CD8-positive, alpha-beta memory T cell (primary cell): ENCODE measurements around the gene CFAP410. TPM values are rescaled to one million over a fixed set of nuclear protein-coding genes. Genes with fewer than 3 reads are reported as not detected.
A peak's percentile ranks its signal among the peaks of the same experiment; 100 is the strongest.

Experiments used
- CTCF ChIA-PET: fragments of 350-600 bp; sonication (Branson Sonifier 250); formaldehyde crosslinking; loops from one replicate; lab custom pipeline; 2021; ENCODE audit warnings: antibody characterized with exemption; lab: Charles Lee
- POLR2A ChIA-PET: fragments of 350-600 bp; sonication (Branson Sonifier 250); formaldehyde crosslinking; loops from one replicate; lab custom pipeline; 2021; ENCODE audit warnings: antibody characterized with exemption; lab: Charles Lee
- DNase-seq, 5 donors: peaks; one replicate each; pipeline versions ENCODE4 v3.0.0 to v3.0.0-alpha.2; 2020 to 2022; ENCODE audit warnings: mixed read lengths in 1 of 5
- H3K27ac ChIP-seq: one replicate; pipeline ENCODE4 v1.7.0; 2013; ENCODE audit warnings: low read depth, mild to moderate bottlenecking, low read length, moderate library complexity
- H3K27me3 ChIP-seq: 2 replicates; pipeline ENCODE4 v1.7.0; 2013; ENCODE audit warnings: low read length, mild to moderate bottlenecking; ENCODE audit not compliant: insufficient read depth, poor library complexity, severe bottlenecking
- H3K36me3 ChIP-seq: 2 replicates; pipeline ENCODE4 v1.7.0; 2013; ENCODE audit warnings: mild to moderate bottlenecking, low read length, moderate library complexity; ENCODE audit not compliant: insufficient read depth
- H3K4me1 ChIP-seq: 2 replicates; pipeline ENCODE4 v1.7.0; 2013; ENCODE audit warnings: mild to moderate bottlenecking, low read length, moderate library complexity; ENCODE audit not compliant: insufficient read depth
- H3K4me3 ChIP-seq: 2 replicates; pipeline ENCODE4 v1.7.0; 2013; ENCODE audit warnings: mild to moderate bottlenecking, low read length
- H3K9me3 ChIP-seq: 2 replicates; pipeline ENCODE4 v1.7.0; 2013; ENCODE audit warnings: mild to moderate bottlenecking, low read length
- H3K27ac Mint-ChIP-seq, 8 donors: one replicate each; pipeline ENCODE4 v1.8.0; 2020 to 2021; ENCODE audit warnings: mixed read lengths in 8 of 8, mild to moderate bottlenecking in 6 of 8, inconsistent platforms in 3 of 8, moderate library complexity in 3 of 8
- H3K27me3 Mint-ChIP-seq, 2 donors: one replicate each; pipeline ENCODE4 v1.8.0; 2020 to 2021; ENCODE audit warnings: mixed read lengths in 2 of 2, mild to moderate bottlenecking in 1 of 2, moderate library complexity in 1 of 2
- H3K36me3 Mint-ChIP-seq, 3 donors: one replicate each; pipeline ENCODE4 v1.8.0; 2020 to 2021; ENCODE audit warnings: mixed read lengths in 3 of 3, inconsistent platforms in 1 of 3, mild to moderate bottlenecking in 1 of 3
- H3K4me1 Mint-ChIP-seq, 3 donors: one replicate each; pipeline ENCODE4 v1.8.0; 2020 to 2021; ENCODE audit warnings: mixed read lengths in 3 of 3, inconsistent platforms in 1 of 3, mild to moderate bottlenecking in 1 of 3
- H3K4me3 Mint-ChIP-seq, 7 donors: one replicate each; pipeline ENCODE4 v1.8.0; 2020 to 2021; ENCODE audit warnings: mixed read lengths in 7 of 7, mild to moderate bottlenecking in 6 of 7, moderate library complexity in 4 of 7, inconsistent platforms in 2 of 7
- H3K9me3 Mint-ChIP-seq, 5 donors: one replicate each; pipeline ENCODE4 v1.8.0; 2020 to 2022; ENCODE audit warnings: mixed read lengths in 5 of 5, mild to moderate bottlenecking in 3 of 5, moderate library complexity in 2 of 5, inconsistent platforms in 1 of 5
- polyA plus RNA-seq: library from polyadenylated mRNA; unstranded; fragments of 300-500 nt; fragmentation: Illumina TruSeq; gene quantifications from one replicate; pipeline ENCODE4 v1.2.3, GENCODE V29; 2021
- total RNA-seq, 2 experiments: library from RNA; stranded (reverse); gene quantifications; one replicate each; pipeline ENCODE4 v1.2.3, GENCODE V29; 2021

CFAP410 gene
- total and polyA plus RNA-seq, 3 experiments from 2014 or later: 17.6 to 36.4 (median 19.2) TPM

DNA sequence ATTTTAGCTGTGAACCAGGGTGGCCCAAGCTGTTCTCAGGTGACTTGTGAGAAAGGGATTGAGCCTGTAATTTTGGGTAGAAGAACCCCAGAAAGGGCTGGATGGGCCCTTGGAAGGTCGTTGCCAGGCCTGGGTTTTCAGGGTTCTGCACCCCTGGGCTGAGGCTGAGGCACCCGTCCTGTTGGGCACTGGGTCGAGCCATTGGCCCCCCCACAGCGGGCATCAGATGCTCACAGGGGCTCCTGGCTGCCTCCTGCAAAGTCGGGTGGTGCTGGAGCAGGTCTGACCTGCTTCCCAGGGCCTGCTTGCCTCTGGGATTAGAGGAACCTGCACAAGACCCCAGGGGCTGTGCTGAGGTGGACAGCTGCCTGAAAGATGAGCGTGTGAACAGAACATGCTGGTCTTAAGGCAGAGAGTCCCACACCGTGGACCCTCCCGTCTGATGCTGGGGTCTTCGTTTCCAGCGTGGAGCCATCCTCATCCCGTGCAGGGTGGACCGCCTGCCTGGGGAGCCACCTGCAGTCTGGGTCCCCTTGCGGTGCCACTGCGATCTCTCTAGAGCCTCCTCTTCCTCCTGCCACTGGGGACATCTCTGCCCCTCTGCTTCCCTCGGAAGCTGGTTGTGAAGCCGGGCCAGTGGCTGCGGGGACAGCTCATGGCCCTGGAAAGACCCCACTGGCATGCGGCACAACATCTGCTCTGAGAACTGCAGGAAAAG lies 12.5 kb upstream of the CFAP410 start:
- H3K4me1 ChIP-seq: peaks cover 36% of the 10 kb centered on the region
- Mint-ChIP-seq H3K9me3 (no peaks in the 10 kb centered on the region), H3K36me3 (no peaks in the 10 kb centered on the region), H3K27ac (no peak overlapping the region), H3K4me3 (no peak overlapping the region), H3K27me3 (peaks cover 9 to 16% of the 10 kb centered on the region in 2 donors), H3K4me1 (peaks cover 35 to 40% (median 37%) of the 10 kb centered on the region in 3 donors)
- H3K9me3 ChIP-seq: no peaks in the 10 kb centered on the region
- DNase-seq: no peak
- ChIA-PET POLR2A (no interaction called here), CTCF (no interaction called here)
- no peak overlapping the region for H3K4me3 ChIP-seq
- H3K27me3 ChIP-seq: peaks cover 4% of the 10 kb centered on the region
- no peaks in the 10 kb centered on the region for H3K36me3 ChIP-seq
- H3K27ac ChIP-seq: no peak overlapping the region

DNA sequence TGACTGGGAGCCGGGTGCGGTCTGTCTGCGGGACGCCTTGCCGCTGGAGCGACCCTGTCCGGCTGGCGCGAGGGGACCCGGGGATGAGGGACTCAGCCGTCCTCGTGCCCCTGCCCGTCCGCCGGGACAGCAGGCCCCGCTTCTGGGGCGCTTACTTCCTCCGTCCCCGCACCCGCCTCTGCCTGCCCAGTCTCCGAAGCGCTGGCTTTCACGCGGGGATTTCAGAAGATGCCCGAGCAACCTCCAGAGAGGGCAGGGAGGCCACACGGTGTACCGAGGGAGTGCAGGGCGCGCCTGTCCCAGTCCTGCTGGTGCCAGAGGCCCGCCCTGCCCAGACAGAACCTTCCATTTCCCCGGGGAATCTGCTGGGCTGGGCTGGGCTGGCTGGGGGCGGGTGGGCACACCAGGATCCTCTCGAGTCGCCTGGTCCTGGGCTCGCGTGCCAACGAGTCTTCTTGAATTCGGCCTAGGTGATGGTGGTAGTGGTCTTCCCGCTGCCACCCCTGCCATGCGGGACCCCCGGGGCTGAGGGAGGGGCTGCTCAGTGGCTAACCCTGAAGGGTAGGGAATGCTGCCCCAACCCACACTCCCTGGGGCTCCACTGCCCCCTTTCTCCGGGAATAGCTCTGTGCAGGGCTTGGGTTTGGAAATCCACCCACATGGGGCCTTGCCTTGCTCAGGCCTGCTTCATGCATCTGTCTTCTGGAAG lies 11.7 kb upstream of the CFAP410 start:
- H3K27me3 ChIP-seq: peaks cover 4% of the 10 kb centered on the region
- H3K4me3 ChIP-seq: no peak overlapping the region
- CTCF ChIA-PET: no interaction called here
- no peaks in the 10 kb centered on the region for H3K36me3 ChIP-seq
- no peak for DNase-seq
- POLR2A ChIA-PET: no interaction called here
- no peak overlapping the region for H3K27ac ChIP-seq
- no peaks in the 10 kb centered on the region for H3K9me3 ChIP-seq
- Mint-ChIP-seq H3K4me1 (peaks cover 33 to 37% (median 37%) of the 10 kb centered on the region in 3 donors), H3K4me3 (no peak overlapping the region), H3K27me3 (peaks cover 9 to 16% of the 10 kb centered on the region in 2 donors), H3K36me3 (no peaks in the 10 kb centered on the region), H3K9me3 (no peaks in the 10 kb centered on the region), H3K27ac (no peak overlapping the region)
- H3K4me1 ChIP-seq: peaks cover 36% of the 10 kb centered on the region

DNA sequence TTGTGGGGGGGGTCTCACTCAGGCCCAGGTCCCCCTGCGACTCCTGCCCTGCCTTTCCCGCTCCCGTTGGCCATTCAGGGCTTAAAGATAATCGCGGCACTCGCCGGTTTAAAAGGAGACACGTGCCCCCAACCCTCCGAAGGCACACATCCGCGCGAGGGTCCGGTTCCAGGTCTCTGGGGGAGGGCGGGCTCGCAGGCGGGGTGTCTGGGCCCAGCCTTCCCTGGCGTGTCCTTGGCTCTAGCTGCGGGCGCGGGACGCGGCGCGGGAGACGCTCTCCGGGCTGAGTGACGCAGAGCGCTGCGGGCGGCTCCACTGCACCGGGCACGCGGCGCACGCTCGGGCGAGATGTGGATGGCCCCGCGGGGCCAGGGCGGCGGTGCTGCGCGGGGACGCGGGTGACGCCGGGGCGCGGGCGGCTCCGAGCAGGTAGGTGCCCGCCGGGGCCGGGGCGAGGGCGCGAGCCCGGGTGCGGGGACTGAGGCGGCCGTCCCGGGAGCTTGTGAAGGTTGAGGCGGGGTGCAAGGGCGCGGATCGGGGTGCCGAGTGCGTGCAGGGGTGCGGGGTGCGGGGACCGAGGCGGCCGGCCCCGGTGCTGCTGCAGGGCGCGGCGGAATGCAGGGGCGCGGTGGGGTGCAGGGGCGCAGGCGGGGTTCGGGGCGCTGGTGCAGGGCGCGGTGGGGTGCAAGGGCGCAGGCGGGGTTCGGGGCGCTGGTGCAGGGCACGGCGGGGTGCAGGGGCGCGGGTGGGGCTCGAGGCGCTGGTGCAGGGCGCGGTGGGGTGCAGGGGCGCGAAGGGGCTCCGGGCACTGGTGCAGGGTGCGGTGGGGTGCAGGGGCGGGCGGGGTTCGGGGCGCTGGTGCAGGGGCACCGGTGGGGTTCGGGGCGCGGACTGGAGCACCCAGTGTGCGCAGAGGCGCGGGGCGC lies 10.9 kb upstream of the CFAP410 start:
- no peak overlapping the region for H3K27ac Mint-ChIP-seq
- H3K4me1 ChIP-seq: peaks cover 30% of the 10 kb centered on the region
- ChIA-PET CTCF (no interaction called here), POLR2A (no interaction called here)
- H3K27ac ChIP-seq: no peak overlapping the region
- no peak overlapping the region for H3K4me3 ChIP-seq
- no peaks in the 10 kb centered on the region for H3K36me3 ChIP-seq
- peaks cover 4% of the 10 kb centered on the region for H3K27me3 ChIP-seq
- H3K36me3 Mint-ChIP-seq: no peaks in the 10 kb centered on the region
- no peaks in the 10 kb centered on the region for H3K9me3 ChIP-seq
- H3K27me3 Mint-ChIP-seq: peaks cover 9 to 16% of the 10 kb centered on the region in 2 donors
- H3K9me3 Mint-ChIP-seq: no peaks in the 10 kb centered on the region
- no peak overlapping the region for H3K4me3 Mint-ChIP-seq
- no peak for DNase-seq
- peaks cover 28 to 30% (median 30%) of the 10 kb centered on the region in 3 donors for H3K4me1 Mint-ChIP-seq

DNA sequence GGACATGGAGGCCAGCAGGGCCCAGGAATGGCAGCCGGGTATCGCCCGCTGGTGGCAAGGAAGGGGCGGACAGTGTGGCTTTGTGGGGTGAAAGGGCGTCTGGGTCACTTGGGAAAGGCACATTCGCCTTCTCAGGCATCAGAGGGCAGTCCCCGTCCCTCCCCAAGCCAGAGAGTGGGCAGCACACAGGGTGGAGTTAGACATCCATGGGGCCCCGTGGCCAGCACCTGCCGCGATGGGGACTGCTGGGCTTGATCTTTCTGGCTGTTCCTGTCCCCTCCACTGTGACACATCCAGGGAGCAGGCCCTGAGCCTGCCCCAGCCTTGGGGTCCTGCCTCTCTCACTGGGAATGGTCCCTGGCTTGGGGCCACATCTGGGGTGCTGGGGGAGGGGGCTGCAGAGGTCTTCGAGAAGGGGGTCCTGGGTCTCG lies 10.2 kb upstream of the CFAP410 start:
- Mint-ChIP-seq H3K36me3 (no peaks in the 10 kb centered on the region), H3K27ac (no peak overlapping the region), H3K27me3 (peaks cover 9 to 16% of the 10 kb centered on the region in 2 donors), H3K4me1 (peaks cover 23 to 25% (median 23%) of the 10 kb centered on the region in 3 donors), H3K9me3 (no peaks in the 10 kb centered on the region), H3K4me3 (no peak overlapping the region)
- no peak overlapping the region for H3K27ac ChIP-seq
- H3K4me1 ChIP-seq: peaks cover 23% of the 10 kb centered on the region
- H3K9me3 ChIP-seq: no peaks in the 10 kb centered on the region
- peaks cover 4% of the 10 kb centered on the region for H3K27me3 ChIP-seq
- POLR2A ChIA-PET: no interaction called here
- no peaks in the 10 kb centered on the region for H3K36me3 ChIP-seq
- no peak overlapping the region for H3K4me3 ChIP-seq
- DNase-seq: no peak
- CTCF ChIA-PET: no interaction called here

DNA sequence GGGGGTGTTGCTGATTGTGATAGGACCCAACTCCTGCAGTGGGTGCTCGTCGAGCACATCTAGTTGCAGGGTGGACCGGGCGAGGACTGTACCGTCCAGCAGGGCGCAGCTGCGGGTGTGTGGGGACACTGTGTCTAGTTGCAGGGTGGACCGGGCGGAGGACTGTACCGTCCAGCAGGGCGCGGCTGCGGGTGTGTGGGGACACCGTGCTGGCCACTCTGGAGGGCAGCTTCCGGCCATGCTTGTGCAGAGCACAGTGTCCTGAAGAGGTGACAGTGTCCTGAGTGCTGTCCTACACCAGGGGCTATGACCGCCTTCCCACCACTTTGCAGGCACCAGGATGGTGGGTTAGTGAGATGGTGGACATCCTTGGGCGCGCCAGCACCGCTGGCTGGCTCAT lies 9.7 kb upstream of the CFAP410 start:
- no peak overlapping the region for H3K4me3 ChIP-seq
- DNase-seq: no peak
- H3K4me1 ChIP-seq: peaks cover 17% of the 10 kb centered on the region
- Mint-ChIP-seq H3K4me1 (peaks cover 17 to 20% (median 18%) of the 10 kb centered on the region in 3 donors), H3K27ac (no peak overlapping the region), H3K9me3 (no peaks in the 10 kb centered on the region), H3K27me3 (peaks cover 9 to 16% of the 10 kb centered on the region in 2 donors), H3K4me3 (peak overlapping the region in 1 of 7 donors; percentile 48), H3K36me3 (no peaks in the 10 kb centered on the region)
- H3K9me3 ChIP-seq: no peaks in the 10 kb centered on the region
- ChIA-PET POLR2A (no interaction called here), CTCF (no interaction called here)
- peaks cover 4% of the 10 kb centered on the region for H3K27me3 ChIP-seq
- H3K36me3 ChIP-seq: no peaks in the 10 kb centered on the region
- no peak overlapping the region for H3K27ac ChIP-seq

DNA sequence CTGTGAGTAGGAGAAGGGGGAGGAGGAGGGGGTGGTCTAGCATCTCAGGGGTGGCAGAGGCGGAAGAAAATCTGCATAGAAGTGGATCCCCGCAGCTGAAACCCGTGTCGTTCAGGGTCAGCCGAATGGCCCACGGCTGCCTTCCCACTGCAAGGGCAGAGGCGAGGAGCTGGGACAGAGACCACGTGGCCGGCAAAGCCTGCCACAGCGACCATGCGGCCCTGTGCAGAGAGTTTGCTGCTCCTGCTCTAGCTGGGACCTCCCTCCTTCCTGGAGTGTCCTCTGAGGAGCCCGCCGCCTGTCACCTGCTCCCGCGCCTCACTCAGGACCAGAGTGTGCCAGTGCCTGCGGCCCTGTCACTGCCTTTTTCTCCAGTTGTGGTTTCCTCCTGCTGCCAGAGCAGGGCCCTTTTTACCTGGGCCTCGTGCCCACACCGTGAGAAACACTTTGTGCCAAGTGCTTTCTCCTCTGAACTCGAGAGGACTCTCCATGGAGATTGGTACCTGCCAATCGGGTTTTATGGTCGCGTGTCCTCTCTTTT lies 8.8 kb upstream of the CFAP410 start:
- ChIA-PET POLR2A (no interaction called here), CTCF (no interaction called here)
- DNase-seq: no peak
- Mint-ChIP-seq H3K4me3 (no peak overlapping the region), H3K4me1 (peaks cover 8 to 15% (median 13%) of the 10 kb centered on the region in 3 donors), H3K36me3 (no peaks in the 10 kb centered on the region), H3K27me3 (peaks cover 6 to 16% of the 10 kb centered on the region in 2 donors), H3K9me3 (no peaks in the 10 kb centered on the region), H3K27ac (no peak overlapping the region)
- no peak overlapping the region for H3K27ac ChIP-seq
- H3K9me3 ChIP-seq: no peaks in the 10 kb centered on the region
- peaks cover 4% of the 10 kb centered on the region for H3K27me3 ChIP-seq
- peaks cover 9% of the 10 kb centered on the region for H3K4me1 ChIP-seq
- H3K4me3 ChIP-seq: no peak overlapping the region
- H3K36me3 ChIP-seq: no peaks in the 10 kb centered on the region

DNA sequence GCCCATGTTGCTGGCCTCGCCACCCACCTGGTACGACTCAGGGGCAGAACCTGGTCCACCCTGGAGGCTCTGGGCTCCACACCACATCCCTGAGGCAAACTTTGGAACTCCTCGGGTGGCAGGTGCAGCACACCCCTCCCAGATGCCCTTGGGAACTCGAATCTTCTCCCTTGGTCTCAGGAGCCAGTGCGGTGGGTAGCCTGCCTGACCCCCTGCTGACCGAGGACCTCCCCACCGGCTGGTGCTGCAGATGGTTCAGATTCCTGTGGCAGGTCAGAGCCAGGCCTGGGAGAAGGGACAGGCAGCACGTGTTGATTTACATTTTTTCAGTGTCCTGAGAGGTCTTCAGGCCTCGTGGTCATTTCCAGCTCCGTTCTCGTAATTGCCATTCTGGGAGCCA lies 6.3 kb upstream of the CFAP410 start:
- H3K27ac Mint-ChIP-seq: no peak overlapping the region
- Histone ChIP-seq H3K27me3 (no peaks in the 10 kb centered on the region), H3K9me3 (no peaks in the 10 kb centered on the region), H3K4me3 (no peak overlapping the region), H3K4me1 (no peaks in the 10 kb centered on the region), H3K36me3 (no peaks in the 10 kb centered on the region), H3K27ac (no peak overlapping the region)
- no peak for DNase-seq
- POLR2A ChIA-PET: no interaction called here
- H3K36me3 Mint-ChIP-seq: no peaks in the 10 kb centered on the region
- H3K27me3 Mint-ChIP-seq: peaks cover 6 to 12% of the 10 kb centered on the region in 2 donors
- H3K4me1 Mint-ChIP-seq: peaks cover 5 to 11% (median 6%) of the 10 kb centered on the region in 3 donors
- CTCF ChIA-PET: no interaction called here
- no peak overlapping the region for H3K4me3 Mint-ChIP-seq
- no peaks in the 10 kb centered on the region for H3K9me3 Mint-ChIP-seq
